Astrocyte (in vitro differentiated cells and primary cell): ENCODE measurements around the gene PPT1. TPM values are rescaled to one million over a fixed set of nuclear protein-coding genes. Genes with fewer than 3 reads are reported as not detected.
A peak's percentile ranks its signal among the peaks of the same experiment; 100 is the strongest.

Experiments used
- DNase-seq: peaks from one replicate; pipeline ENCODE4 v3.0.0-alpha.2; 2010; ENCODE audit warnings: low read depth
- FAIRE-seq: peaks from 2 replicates; lab custom pipeline; 2011; peaks lifted over from hg19 to GRCh38; lab: Jason Lieb, UNC
- H2AFZ ChIP-seq: 2 replicates; pipeline ENCODE4 v1.6.0; 2012; ENCODE audit warnings: low read depth, low read length, inconsistent platforms
- H3K27ac ChIP-seq: 2 replicates; pipeline ENCODE4 v1.5.1; 2011; ENCODE audit warnings: low read depth, low read length, inconsistent platforms
- H3K27me3 ChIP-seq: 2 replicates; pipeline ENCODE4 v1.6.0; 2011; ENCODE audit warnings: low read length, inconsistent platforms; ENCODE audit not compliant: insufficient read depth
- H3K36me3 ChIP-seq: 2 replicates; pipeline ENCODE4 v1.5.1; 2011; ENCODE audit warnings: low read length, inconsistent platforms; ENCODE audit not compliant: insufficient read depth
- H3K4me1 ChIP-seq: 2 replicates; pipeline ENCODE4 v1.5.1; 2011; ENCODE audit warnings: low read length, inconsistent platforms; ENCODE audit not compliant: insufficient read depth
- H3K4me2 ChIP-seq: 2 replicates; pipeline ENCODE4 v1.6.0; 2012; ENCODE audit warnings: low read length, inconsistent platforms
- H3K4me3 ChIP-seq: 2 replicates; pipeline ENCODE4 v1.5.1; 2011; ENCODE audit warnings: low read depth, mild to moderate bottlenecking, low read length, inconsistent platforms; ENCODE audit not compliant: insufficient read depth
- H3K79me2 ChIP-seq: 2 replicates; pipeline ENCODE4 v1.6.0; 2012; ENCODE audit warnings: mild to moderate bottlenecking, low read length, inconsistent platforms; ENCODE audit not compliant: insufficient read depth
- H3K9ac ChIP-seq: 2 replicates; pipeline ENCODE4 v1.6.0; 2012; ENCODE audit warnings: mild to moderate bottlenecking, low read length, inconsistent platforms
- H3K9me3 ChIP-seq: 2 replicates; pipeline ENCODE4 v1.5.1; 2012; ENCODE audit warnings: low read depth, mild to moderate bottlenecking, low read length, inconsistent platforms; ENCODE audit not compliant: insufficient read depth
- H4K20me1 ChIP-seq: 2 replicates; pipeline ENCODE4 v1.6.0; 2012; ENCODE audit warnings: low read length, inconsistent platforms; ENCODE audit not compliant: insufficient read depth
- H3K27ac Mint-ChIP-seq: one replicate; pipeline ENCODE4 v1.8.0; 2021; ENCODE audit warnings: mild to moderate bottlenecking, mixed read lengths; ENCODE audit not compliant: unreplicated experiment
- H3K27me3 Mint-ChIP-seq: one replicate; pipeline ENCODE4 v1.8.0; 2021; ENCODE audit warnings: low read depth, mixed read lengths; ENCODE audit not compliant: unreplicated experiment
- H3K36me3 Mint-ChIP-seq: one replicate; pipeline ENCODE4 v1.8.0; 2021; ENCODE audit warnings: low read depth, mixed read lengths; ENCODE audit not compliant: unreplicated experiment
- H3K4me1 Mint-ChIP-seq: one replicate; pipeline ENCODE4 v1.8.0; 2021; ENCODE audit warnings: low read depth, mixed read lengths; ENCODE audit not compliant: unreplicated experiment
- H3K4me3 Mint-ChIP-seq: one replicate; pipeline ENCODE4 v1.8.0; 2021; ENCODE audit warnings: mild to moderate bottlenecking, moderate library complexity, mixed read lengths; ENCODE audit not compliant: unreplicated experiment
- H3K9me3 Mint-ChIP-seq: one replicate; pipeline ENCODE4 v1.8.0; 2021; ENCODE audit warnings: mild to moderate bottlenecking, mixed read lengths; ENCODE audit not compliant: unreplicated experiment
- EZH2 ChIP-seq: IDR thresholded peaks from 2 replicates; pipeline ENCODE4 v1.6.1; 2012; ENCODE audit warnings: mild to moderate bottlenecking, low read length, inconsistent platforms; ENCODE audit not compliant: insufficient read depth
- total RNA-seq: library from RNA; stranded (reverse); gene quantifications from 2 replicates; pipeline ENCODE4 v1.2.1, GENCODE V29; 2021
- TF ChIP-seq, protein P1 (sequence below): IDR thresholded peaks from 2 replicates; pipeline ENCODE4 v1.5.1; 2011; ENCODE audit warnings: low read depth, mild to moderate bottlenecking, inconsistent platforms, low read length, moderate library complexity; ENCODE audit not compliant: insufficient read depth

Gene PPT1
- total RNA-seq, 1 donor from 2014 or later = 33.1 TPM

DNA sequence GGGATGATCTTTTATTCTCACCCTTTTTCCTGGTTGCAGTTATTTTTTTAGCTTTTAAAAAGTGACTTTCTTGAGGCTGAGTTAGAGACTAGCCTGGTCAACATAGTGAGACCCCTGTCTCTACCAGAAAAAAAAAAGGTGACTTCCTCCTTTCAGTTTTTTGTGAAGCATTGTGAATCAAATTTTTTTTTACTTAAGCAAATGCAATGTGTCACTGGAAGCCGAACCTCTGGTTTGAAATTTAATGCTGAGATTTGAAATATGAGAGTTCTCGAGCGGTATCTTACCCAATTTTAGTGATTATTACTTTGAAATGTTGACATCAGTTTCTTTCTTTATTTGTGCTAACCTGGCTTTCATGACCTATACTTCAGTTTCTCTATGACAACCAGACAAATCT is 52.9 kb downstream of the PPT1 start:
- peak overlapping the region; percentile 94 for H3K4me3 Mint-ChIP-seq
- TF ChIP-seq EZH2 = no peak
- TF ChIP-seq, protein P1, sequence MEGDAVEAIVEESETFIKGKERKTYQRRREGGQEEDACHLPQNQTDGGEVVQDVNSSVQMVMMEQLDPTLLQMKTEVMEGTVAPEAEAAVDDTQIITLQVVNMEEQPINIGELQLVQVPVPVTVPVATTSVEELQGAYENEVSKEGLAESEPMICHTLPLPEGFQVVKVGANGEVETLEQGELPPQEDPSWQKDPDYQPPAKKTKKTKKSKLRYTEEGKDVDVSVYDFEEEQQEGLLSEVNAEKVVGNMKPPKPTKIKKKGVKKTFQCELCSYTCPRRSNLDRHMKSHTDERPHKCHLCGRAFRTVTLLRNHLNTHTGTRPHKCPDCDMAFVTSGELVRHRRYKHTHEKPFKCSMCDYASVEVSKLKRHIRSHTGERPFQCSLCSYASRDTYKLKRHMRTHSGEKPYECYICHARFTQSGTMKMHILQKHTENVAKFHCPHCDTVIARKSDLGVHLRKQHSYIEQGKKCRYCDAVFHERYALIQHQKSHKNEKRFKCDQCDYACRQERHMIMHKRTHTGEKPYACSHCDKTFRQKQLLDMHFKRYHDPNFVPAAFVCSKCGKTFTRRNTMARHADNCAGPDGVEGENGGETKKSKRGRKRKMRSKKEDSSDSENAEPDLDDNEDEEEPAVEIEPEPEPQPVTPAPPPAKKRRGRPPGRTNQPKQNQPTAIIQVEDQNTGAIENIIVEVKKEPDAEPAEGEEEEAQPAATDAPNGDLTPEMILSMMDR = no peak
- no peaks in the 10 kb centered on the region for H3K27me3 Mint-ChIP-seq
- peaks cover 34% of the 10 kb centered on the region for H3K4me1 ChIP-seq
- H3K36me3 ChIP-seq = peaks cover 11% of the 10 kb centered on the region
- DNase-seq (no peak), FAIRE-seq (no peak)
- peak overlapping the region; percentile 48 for H3K27ac Mint-ChIP-seq
- H3K4me1 Mint-ChIP-seq = peaks cover 35% of the 10 kb centered on the region
- H3K9ac ChIP-seq = no peak overlapping the region
- H3K79me2 ChIP-seq = peaks cover 86% of the 10 kb centered on the region
- H4K20me1 ChIP-seq = peaks cover 84% of the 10 kb centered on the region
- peaks cover 8% of the 10 kb centered on the region for H3K36me3 Mint-ChIP-seq
- no peaks in the 10 kb centered on the region for H3K9me3 ChIP-seq
- H3K9me3 Mint-ChIP-seq = no peaks in the 10 kb centered on the region
- H3K4me2 ChIP-seq = peak overlapping the region; percentile 96
- no peak overlapping the region for H3K4me3 ChIP-seq
- H3K27ac ChIP-seq = no peak overlapping the region
- H3K27me3 ChIP-seq = no peaks in the 10 kb centered on the region
- no peak overlapping the region for H2AFZ ChIP-seq

DNA sequence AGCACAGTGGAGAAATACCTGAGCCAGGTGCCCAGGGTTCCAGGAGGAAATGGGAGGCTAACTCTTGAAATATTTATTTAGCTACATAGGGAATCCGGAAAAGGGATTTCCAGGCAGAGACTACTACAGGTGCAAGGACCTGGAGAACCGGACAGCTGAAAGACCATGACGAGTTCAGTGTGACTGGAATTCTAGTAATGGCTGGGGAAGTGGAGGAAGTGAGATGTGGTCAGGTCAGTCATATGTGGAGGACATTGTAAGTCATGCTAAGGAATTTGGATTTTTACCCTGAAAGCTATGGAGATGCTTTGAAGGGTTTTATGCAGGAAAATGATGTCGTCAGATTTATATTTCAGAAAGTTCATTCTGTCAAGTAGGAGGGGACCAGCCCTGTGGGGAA is 54.7 kb downstream of the PPT1 start:
- Histone ChIP-seq H3K4me3 (peak overlapping the region; percentile 87), H4K20me1 (peaks cover 67% of the 10 kb centered on the region), H3K9me3 (no peaks in the 10 kb centered on the region), H3K27me3 (no peaks in the 10 kb centered on the region), H2AFZ (no peak overlapping the region), H3K4me1 (peaks cover 33% of the 10 kb centered on the region), H3K4me2 (peak overlapping the region; percentile 96), H3K36me3 (peaks cover 11% of the 10 kb centered on the region), H3K27ac (no peak overlapping the region), H3K9ac (peak overlapping the region; percentile 44), H3K79me2 (peaks cover 68% of the 10 kb centered on the region)
- H3K36me3 Mint-ChIP-seq = peaks cover 8% of the 10 kb centered on the region
- TF ChIP-seq, protein P1 = no peak
- TF ChIP-seq EZH2 = no peak
- FAIRE-seq (no peak), DNase-seq (peak; percentile 63)
- H3K4me3 Mint-ChIP-seq = peak overlapping the region; percentile 94
- peaks cover 33% of the 10 kb centered on the region for H3K4me1 Mint-ChIP-seq
- no peaks in the 10 kb centered on the region for H3K9me3 Mint-ChIP-seq
- H3K27ac Mint-ChIP-seq = peak overlapping the region; percentile 16
- no peaks in the 10 kb centered on the region for H3K27me3 Mint-ChIP-seq

DNA sequence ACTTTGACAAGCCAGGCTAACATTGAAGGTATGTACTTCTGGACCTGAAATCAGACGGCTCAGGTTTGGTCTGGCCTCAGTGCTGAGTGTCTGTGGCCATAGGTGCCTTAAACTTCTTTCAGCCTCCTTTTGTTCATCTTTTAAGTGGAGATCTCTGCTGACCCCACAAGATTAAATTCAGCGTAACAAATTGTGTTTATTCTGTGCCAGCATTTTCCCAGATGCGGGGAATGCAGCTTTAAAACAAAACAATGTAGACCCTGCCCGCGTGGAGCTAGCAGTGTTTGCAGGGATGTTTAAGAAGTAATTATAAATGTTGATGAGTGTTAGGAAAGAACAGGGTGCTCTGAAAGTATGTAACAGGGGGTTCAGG is 55.6 kb downstream of the PPT1 start:
- Mint-ChIP-seq H3K27ac (peak overlapping the region; percentile 89), H3K4me1 (peaks cover 36% of the 10 kb centered on the region), H3K4me3 (peak overlapping the region; percentile 94), H3K9me3 (no peaks in the 10 kb centered on the region), H3K36me3 (peaks cover 8% of the 10 kb centered on the region), H3K27me3 (no peaks in the 10 kb centered on the region)
- Histone ChIP-seq H4K20me1 (peaks cover 58% of the 10 kb centered on the region), H3K4me1 (peaks cover 41% of the 10 kb centered on the region), H3K4me3 (peak overlapping the region; percentile 87), H2AFZ (no peak overlapping the region), H3K27me3 (no peaks in the 10 kb centered on the region), H3K79me2 (peaks cover 60% of the 10 kb centered on the region), H3K36me3 (peaks cover 11% of the 10 kb centered on the region), H3K9ac (peak overlapping the region; percentile 95), H3K4me2 (peak overlapping the region; percentile 96), H3K27ac (peak overlapping the region; percentile 74), H3K9me3 (no peaks in the 10 kb centered on the region)
- FAIRE-seq = no peak
- TF ChIP-seq EZH2 = no peak
- TF ChIP-seq, protein P1 = no peak
- DNase-seq = no peak
